K562 (cell line): ENCODE results near the gene PTPRB. TPM values are rescaled to one million over a fixed set of nuclear protein-coding genes. Genes with fewer than 3 reads are reported as not detected.
A peak's percentile ranks its signal among the peaks of the same experiment; 100 is the strongest.

ENCODE experiments used
- BCOR ChIP-seq: fragments of 450-650 bp; IDR thresholded peaks from 2 replicates; pipeline ENCODE4 v1.6.1; 2016
- BRD4 ChIP-seq: fragments of 200-600 bp; sonication (generic); IDR thresholded peaks from 2 replicates; pipeline ENCODE4 v1.6.1; 2017; ENCODE audit warnings: inconsistent platforms
- ELF2 ChIP-seq: fragments of 250-450 bp; sonication (Bioruptor Pico); IDR thresholded peaks from 2 replicates; pipeline ENCODE4 v1.5.0; 2021; ENCODE audit warnings: mild to moderate bottlenecking
- HNRNPUL1 ChIP-seq: fragments of 200-400 bp; formaldehyde crosslinking; IDR thresholded peaks from 2 replicates; pipeline ENCODE4 v1.6.1; 2017; ENCODE audit warnings: low read length
- SRSF7 ChIP-seq: fragments of 200-400 bp; formaldehyde crosslinking; optimal IDR thresholded peaks from 2 replicates; pipeline ENCODE3; 2017; ENCODE audit warnings: mild to moderate bottlenecking, low read depth, low read length
- SRSF9 ChIP-seq: fragments of 200-400 bp; formaldehyde crosslinking; IDR thresholded peaks from 2 replicates; pipeline ENCODE4 v1.6.1; 2017; ENCODE audit warnings: low read depth, low read length, borderline replicate concordance
- TRIM28 ChIP-seq: fragments of 450-650 bp; IDR thresholded peaks from 2 replicates; pipeline ENCODE4 v1.6.1; 2017
- XRCC5 ChIP-seq: fragments of 200-400 bp; formaldehyde crosslinking; IDR thresholded peaks from 2 replicates; pipeline ENCODE4 v1.6.1; 2017; ENCODE audit warnings: low read depth, mild to moderate bottlenecking, low read length
- ZKSCAN1 ChIP-seq: fragments of 150-350 bp; IDR thresholded peaks from 2 replicates; pipeline ENCODE4 v1.6.1; 2016; ENCODE audit warnings: low read depth, low read length
- ZNF57 ChIP-seq: fragments of 450-650 bp; formaldehyde crosslinking; IDR thresholded peaks from 2 replicates; pipeline ENCODE4 v1.4.0; 2020; ENCODE audit warnings: mild to moderate bottlenecking, moderate library complexity
- ZNF717 ChIP-seq: fragments of 250-450 bp; sonication (Bioruptor Pico); IDR thresholded peaks from 2 replicates; pipeline ENCODE4 v1.5.0; 2021
- polyA plus RNA-seq, 8 experiments: library from polyadenylated mRNA; depleted of rRNA in 4 of 8; stranded (reverse) in 5 of 8; unstranded in 3 of 8; fragments of >200 nt; fragmentation: Nextera tagmentation in 2 of 8; fragmentation: Illumina TruSeq in 1 of 8; extraction: Ambion mirVana in 2 of 8; extraction: Trizol in 1 of 8; gene quantifications; 2 replicates each; pipeline versions ENCODE4 v1.2.1 to v1.2.3, GENCODE V29; 2011 to 2014; ENCODE audit warnings: inconsistent platforms in 1 of 8, missing spikeins in 1 of 8
- total RNA-seq, 7 experiments: library from RNA; depleted of rRNA in 6 of 7; stranded (reverse); fragments of >200 nt in 6 of 7; fragmentation: Illumina TruSeq in 2 of 7; extraction: Trizol in 2 of 7; gene quantifications; 2 replicates each; pipeline versions ENCODE4 v1.2.1 to v1.2.3, GENCODE V29; 2011 to 2021; ENCODE audit warnings: low replicate concordance in 1 of 7
- TF ChIP-seq, protein P1 (sequence below): fragments of 250-450 bp; sonication (Bioruptor Pico); IDR thresholded peaks from 2 replicates; pipeline ENCODE4 v1.5.0; 2021
- TF ChIP-seq, protein P2 (sequence below): fragments of 450-650 bp; formaldehyde crosslinking; IDR thresholded peaks from 2 replicates; pipeline ENCODE4 v1.4.0; 2020; ENCODE audit warnings: mild to moderate bottlenecking, moderate library complexity
- TF ChIP-seq, protein P3 (sequence below): fragments of 450-650 bp; IDR thresholded peaks from 2 replicates; pipeline ENCODE4 v1.7.0; 2016; ENCODE audit warnings: borderline replicate concordance
- TF ChIP-seq, protein P4 (sequence below): sonication (generic); formaldehyde crosslinking; IDR thresholded peaks from 2 replicates; pipeline ENCODE4 v1.8.1; 2023; ENCODE audit warnings: missing genetic modification reagents, mild to moderate bottlenecking, borderline replicate concordance
- TF ChIP-seq, protein P5 (sequence below): sonication (generic); formaldehyde crosslinking; IDR thresholded peaks from 2 replicates; pipeline ENCODE4 v1.9.0; 2022; ENCODE audit warnings: mild to moderate bottlenecking, missing genetic modification reagents
- TF ChIP-seq, protein P6 (sequence below): fragments of 200-800 bp; sonication (Bioruptor generic); IDR thresholded peaks from 2 replicates; pipeline ENCODE4 v1.6.1; 2017; ENCODE audit warnings: missing genetic modification characterization, missing compliant biosample characterization

PTPRB gene
- total and polyA plus RNA-seq, 9 of the 15 experiments (the other 6 are each of a cell fraction or from before 2014, with no cell fraction given), result 0.46 to 5.9 (median 3.1) TPM

DNA sequence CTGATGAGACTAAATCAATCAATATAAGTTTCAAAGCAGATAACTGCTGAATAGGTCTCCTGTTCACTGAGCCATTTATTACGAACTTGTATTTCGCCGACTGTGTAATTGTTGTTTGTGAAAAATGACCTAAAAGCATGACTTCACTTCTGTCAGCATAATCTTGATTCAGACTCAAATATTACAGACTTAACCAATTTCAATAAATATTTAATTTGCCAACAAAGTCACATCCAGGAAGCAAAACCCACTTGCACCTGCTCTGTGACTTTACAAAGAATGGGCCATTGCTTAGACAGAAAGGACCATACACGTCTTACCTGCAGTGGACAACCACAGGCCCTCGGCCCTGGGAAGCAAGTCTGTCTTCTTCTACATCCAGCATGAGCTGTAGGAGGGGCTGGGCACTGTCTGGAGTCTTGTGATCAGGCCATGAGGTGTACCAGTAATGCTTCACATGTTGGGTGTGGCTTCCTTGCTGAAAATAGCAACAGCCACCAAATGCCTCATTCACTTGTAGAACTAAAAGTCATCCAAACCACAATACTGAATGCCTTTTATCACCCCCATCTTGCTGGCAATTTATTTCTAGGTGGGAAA is 23.5 kb upstream of the PTPRB start (continued):
- TF ChIP-seq, protein P1, sequence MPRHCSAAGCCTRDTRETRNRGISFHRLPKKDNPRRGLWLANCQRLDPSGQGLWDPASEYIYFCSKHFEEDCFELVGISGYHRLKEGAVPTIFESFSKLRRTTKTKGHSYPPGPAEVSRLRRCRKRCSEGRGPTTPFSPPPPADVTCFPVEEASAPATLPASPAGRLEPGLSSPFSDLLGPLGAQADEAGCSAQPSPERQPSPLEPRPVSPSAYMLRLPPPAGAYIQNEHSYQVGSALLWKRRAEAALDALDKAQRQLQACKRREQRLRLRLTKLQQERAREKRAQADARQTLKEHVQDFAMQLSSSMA (CRISPR knock-in tag), result no peak
- TF ChIP-seq ZNF717, result no peak
- TF ChIP-seq, protein P2, sequence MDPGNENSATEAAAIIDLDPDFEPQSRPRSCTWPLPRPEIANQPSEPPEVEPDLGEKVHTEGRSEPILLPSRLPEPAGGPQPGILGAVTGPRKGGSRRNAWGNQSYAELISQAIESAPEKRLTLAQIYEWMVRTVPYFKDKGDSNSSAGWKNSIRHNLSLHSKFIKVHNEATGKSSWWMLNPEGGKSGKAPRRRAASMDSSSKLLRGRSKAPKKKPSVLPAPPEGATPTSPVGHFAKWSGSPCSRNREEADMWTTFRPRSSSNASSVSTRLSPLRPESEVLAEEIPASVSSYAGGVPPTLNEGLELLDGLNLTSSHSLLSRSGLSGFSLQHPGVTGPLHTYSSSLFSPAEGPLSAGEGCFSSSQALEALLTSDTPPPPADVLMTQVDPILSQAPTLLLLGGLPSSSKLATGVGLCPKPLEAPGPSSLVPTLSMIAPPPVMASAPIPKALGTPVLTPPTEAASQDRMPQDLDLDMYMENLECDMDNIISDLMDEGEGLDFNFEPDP, result 0 out of 2 replicates have a peak, but pooled peaks have one; percentile 44
- no peak for TF ChIP-seq SRSF7
- no peak for TF ChIP-seq TRIM28
- TF ChIP-seq BRD4, result 0 out of 2 replicates have a peak, but pooled peaks have one; percentile 45
- TF ChIP-seq XRCC5, result no peak
- no peak for TF ChIP-seq ZKSCAN1
- TF ChIP-seq HNRNPUL1, result no peak
- no peak for TF ChIP-seq BCOR
- TF ChIP-seq, protein P3, sequence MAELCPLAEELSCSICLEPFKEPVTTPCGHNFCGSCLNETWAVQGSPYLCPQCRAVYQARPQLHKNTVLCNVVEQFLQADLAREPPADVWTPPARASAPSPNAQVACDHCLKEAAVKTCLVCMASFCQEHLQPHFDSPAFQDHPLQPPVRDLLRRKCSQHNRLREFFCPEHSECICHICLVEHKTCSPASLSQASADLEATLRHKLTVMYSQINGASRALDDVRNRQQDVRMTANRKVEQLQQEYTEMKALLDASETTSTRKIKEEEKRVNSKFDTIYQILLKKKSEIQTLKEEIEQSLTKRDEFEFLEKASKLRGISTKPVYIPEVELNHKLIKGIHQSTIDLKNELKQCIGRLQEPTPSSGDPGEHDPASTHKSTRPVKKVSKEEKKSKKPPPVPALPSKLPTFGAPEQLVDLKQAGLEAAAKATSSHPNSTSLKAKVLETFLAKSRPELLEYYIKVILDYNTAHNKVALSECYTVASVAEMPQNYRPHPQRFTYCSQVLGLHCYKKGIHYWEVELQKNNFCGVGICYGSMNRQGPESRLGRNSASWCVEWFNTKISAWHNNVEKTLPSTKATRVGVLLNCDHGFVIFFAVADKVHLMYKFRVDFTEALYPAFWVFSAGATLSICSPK, result no peak
- no peak for TF ChIP-seq ZNF57 (CRISPR knock-in tag)
- no peak for TF ChIP-seq SRSF9
- TF ChIP-seq, protein P4, sequence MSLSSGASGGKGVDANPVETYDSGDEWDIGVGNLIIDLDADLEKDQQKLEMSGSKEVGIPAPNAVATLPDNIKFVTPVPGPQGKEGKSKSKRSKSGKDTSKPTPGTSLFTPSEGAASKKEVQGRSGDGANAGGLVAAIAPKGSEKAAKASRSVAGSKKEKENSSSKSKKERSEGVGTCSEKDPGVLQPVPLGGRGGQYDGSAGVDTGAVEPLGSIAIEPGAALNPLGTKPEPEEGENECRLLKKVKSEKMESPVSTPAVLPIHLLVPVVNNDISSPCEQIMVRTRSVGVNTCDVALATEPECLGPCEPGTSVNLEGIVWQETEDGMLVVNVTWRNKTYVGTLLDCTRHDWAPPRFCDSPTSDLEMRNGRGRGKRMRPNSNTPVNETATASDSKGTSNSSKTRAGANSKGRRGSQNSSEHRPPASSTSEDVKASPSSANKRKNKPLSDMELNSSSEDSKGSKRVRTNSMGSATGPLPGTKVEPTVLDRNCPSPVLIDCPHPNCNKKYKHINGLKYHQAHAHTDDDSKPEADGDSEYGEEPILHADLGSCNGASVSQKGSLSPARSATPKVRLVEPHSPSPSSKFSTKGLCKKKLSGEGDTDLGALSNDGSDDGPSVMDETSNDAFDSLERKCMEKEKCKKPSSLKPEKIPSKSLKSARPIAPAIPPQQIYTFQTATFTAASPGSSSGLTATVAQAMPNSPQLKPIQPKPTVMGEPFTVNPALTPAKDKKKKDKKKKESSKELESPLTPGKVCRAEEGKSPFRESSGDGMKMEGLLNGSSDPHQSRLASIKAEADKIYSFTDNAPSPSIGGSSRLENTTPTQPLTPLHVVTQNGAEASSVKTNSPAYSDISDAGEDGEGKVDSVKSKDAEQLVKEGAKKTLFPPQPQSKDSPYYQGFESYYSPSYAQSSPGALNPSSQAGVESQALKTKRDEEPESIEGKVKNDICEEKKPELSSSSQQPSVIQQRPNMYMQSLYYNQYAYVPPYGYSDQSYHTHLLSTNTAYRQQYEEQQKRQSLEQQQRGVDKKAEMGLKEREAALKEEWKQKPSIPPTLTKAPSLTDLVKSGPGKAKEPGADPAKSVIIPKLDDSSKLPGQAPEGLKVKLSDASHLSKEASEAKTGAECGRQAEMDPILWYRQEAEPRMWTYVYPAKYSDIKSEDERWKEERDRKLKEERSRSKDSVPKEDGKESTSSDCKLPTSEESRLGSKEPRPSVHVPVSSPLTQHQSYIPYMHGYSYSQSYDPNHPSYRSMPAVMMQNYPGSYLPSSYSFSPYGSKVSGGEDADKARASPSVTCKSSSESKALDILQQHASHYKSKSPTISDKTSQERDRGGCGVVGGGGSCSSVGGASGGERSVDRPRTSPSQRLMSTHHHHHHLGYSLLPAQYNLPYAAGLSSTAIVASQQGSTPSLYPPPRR (CRISPR knock-in tag), result no peak
- no peak for TF ChIP-seq ELF2
- TF ChIP-seq, protein P5, sequence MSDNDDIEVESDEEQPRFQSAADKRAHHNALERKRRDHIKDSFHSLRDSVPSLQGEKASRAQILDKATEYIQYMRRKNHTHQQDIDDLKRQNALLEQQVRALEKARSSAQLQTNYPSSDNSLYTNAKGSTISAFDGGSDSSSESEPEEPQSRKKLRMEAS (CRISPR knock-in tag), result peak; percentile 75
- TF ChIP-seq, protein P6, sequence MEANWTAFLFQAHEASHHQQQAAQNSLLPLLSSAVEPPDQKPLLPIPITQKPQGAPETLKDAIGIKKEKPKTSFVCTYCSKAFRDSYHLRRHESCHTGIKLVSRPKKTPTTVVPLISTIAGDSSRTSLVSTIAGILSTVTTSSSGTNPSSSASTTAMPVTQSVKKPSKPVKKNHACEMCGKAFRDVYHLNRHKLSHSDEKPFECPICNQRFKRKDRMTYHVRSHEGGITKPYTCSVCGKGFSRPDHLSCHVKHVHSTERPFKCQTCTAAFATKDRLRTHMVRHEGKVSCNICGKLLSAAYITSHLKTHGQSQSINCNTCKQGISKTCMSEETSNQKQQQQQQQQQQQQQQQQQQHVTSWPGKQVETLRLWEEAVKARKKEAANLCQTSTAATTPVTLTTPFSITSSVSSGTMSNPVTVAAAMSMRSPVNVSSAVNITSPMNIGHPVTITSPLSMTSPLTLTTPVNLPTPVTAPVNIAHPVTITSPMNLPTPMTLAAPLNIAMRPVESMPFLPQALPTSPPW, result peak; percentile 47; the same call in 1 of the 2 replicates
